Right lobe of liver (tissue), 6 donors: ENCODE measurements around the gene HK1. TPM values are rescaled to one million over a fixed set of nuclear protein-coding genes. Genes with fewer than 3 reads are reported as not detected.

Source experiments
- ATAC-seq, 4 donors: fragments of 200-7000 bp; cut with Tn5 transposase; one replicate each; pipeline ENCODE4 v1.9.1; 2020; ENCODE audit warnings: mild to moderate bottlenecking in 4 of 4, moderate library complexity in 4 of 4
- DNase-seq, 3 donors: peaks; one replicate each; pipeline ENCODE4 v3.0.0-alpha.2; 2020
- H3K27ac ChIP-seq, 3 donors: fragments of 200-600 bp; one replicate each; pipeline ENCODE4 v1.8.0; 2022
- H3K27me3 ChIP-seq, 2 donors: fragments of 200-600 bp; one replicate each; pipeline ENCODE4 v1.8.0; 2022
- H3K36me3 ChIP-seq, 4 donors: fragments of 200-600 bp; sonication (generic) in 1 of 4; one replicate each; pipeline versions ENCODE4 v1.5.1 to v1.8.0; 2017 to 2022; ENCODE audit warnings: control low read depth in 1 of 4
- H3K4me1 ChIP-seq, 4 donors: fragments of 200-600 bp; sonication (generic) in 1 of 4; one replicate each; pipeline versions ENCODE4 v1.5.1 to v1.8.0; 2017 to 2022; ENCODE audit warnings: control low read depth in 1 of 4
- H3K4me3 ChIP-seq, 3 donors: fragments of 200-600 bp; one replicate each; pipeline ENCODE4 v1.8.0; 2022
- H3K9me3 ChIP-seq, 4 donors: fragments of 200-600 bp; sonication (generic) in 1 of 4; one replicate each; pipeline versions ENCODE4 v1.5.1 to v1.8.0; 2017 to 2022; ENCODE audit warnings: control low read depth in 1 of 4
- POLR2A ChIP-seq: fragments of 450-650 bp; IDR thresholded peaks from one replicate; pipeline ENCODE4 v1.6.1; 2017; ENCODE audit warnings: antibody characterized with exemption, mild to moderate bottlenecking
- WGBS: methylation state at CpG from one replicate; pipeline ENCODE4 v1.1.6; 2018; ENCODE audit warnings: low coverage, low lambda C conversion rate; ENCODE audit not compliant: insufficient coverage; ENCODE audit errors: missing lambda C conversion rate; 5-methylcytosine and 5-hydroxymethylcytosine counted together
- intact Hi-C, 2 donors: fragments of 100-400 bp; cut with DNase I; formaldehyde crosslinking; loops; one replicate each; pipeline versions ENCODE4 v1.11.2 to v1.14.1; 2022
- total RNA-seq, 6 experiments: library from RNA; depleted of rRNA in 2 of 6; stranded (reverse); fragments of >200 nt in 2 of 6; fragmentation: NEBNext Ultra II Directional in 3 of 6; extraction: Animal tissue kit (Norgen Biotek cat#: 25700) in 3 of 6; gene quantifications; one replicate each; pipeline versions ENCODE4 v1.1.0 to v1.2.4, GENCODE V29; 2016 to 2023
- TF ChIP-seq, protein P1 (sequence below), 4 donors: fragments of 200-600 bp in 3 of 4; fragments of 450-650 bp in 1 of 4; IDR thresholded peaks; one replicate each; pipeline versions ENCODE4 v1.5.1 to v1.8.0; 2016 to 2022; ENCODE audit warnings: antibody characterized with exemption in 4 of 4, mild to moderate bottlenecking in 2 of 4
- donor health status: DM: no; HTN: yes; CAD: no.
- donor health status: DM: no; HTN: no; CAD: no.
- donor health status: DM: no; HTN: no; CAD: no.
- donor health status: DM: no; HTN: yes; CAD: no.
- donor health status: DM: no; HTN: yes; CAD: no.

Gene HK1
- total RNA-seq, 6 experiments from 2014 or later, result 4.2 to 28.0 (median 7.2) TPM

GRCh38 chr10:69312528-69312927 is 34.2 kb downstream of the HK1 start:
- Histone ChIP-seq H3K9me3 (no peaks in the 10 kb centered on the region), H3K4me1 (no peaks in the 10 kb centered on the region), H3K27me3 (no peaks in the 10 kb centered on the region), H3K36me3 (no peaks in the 10 kb centered on the region), H3K27ac (no peak overlapping the region), H3K4me3 (no peak overlapping the region)
- intact Hi-C loops, result no loop called here
- ATAC-seq (no peak), DNase-seq (no peak)
- TF ChIP-seq, protein P1, sequence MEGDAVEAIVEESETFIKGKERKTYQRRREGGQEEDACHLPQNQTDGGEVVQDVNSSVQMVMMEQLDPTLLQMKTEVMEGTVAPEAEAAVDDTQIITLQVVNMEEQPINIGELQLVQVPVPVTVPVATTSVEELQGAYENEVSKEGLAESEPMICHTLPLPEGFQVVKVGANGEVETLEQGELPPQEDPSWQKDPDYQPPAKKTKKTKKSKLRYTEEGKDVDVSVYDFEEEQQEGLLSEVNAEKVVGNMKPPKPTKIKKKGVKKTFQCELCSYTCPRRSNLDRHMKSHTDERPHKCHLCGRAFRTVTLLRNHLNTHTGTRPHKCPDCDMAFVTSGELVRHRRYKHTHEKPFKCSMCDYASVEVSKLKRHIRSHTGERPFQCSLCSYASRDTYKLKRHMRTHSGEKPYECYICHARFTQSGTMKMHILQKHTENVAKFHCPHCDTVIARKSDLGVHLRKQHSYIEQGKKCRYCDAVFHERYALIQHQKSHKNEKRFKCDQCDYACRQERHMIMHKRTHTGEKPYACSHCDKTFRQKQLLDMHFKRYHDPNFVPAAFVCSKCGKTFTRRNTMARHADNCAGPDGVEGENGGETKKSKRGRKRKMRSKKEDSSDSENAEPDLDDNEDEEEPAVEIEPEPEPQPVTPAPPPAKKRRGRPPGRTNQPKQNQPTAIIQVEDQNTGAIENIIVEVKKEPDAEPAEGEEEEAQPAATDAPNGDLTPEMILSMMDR (IDR thresholded peaks at IDR 0.05), result no peak
- no peak for TF ChIP-seq POLR2A
- 65% methylated on average over 4 of the region's 4 CpGs for WGBS

DNA sequence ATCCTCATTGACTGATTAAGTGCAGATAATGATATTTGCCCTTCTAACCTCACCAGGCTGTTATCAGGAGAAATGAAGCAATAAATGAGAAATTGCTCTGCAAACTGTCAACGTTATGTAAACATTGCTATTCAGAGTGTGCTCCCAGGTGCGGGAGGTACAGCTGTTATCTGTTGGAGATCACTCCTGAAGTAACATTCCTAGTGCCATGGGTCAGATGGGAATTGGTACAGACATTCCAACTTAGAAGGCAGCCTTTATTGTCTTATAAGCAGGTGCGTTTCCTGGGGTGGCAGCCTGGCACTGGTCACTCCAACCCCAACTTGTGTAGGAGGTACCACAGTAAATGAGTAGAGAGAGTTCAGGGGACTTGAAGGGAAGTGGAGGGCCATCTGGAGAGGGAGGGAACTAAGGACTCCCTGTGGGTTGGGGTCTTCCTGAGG is 36.8 kb downstream of the HK1 start:
- H3K9me3 ChIP-seq, result no peaks in the 10 kb centered on the region
- no peak overlapping the region for H3K4me3 ChIP-seq
- H3K27me3 ChIP-seq, result no peaks in the 10 kb centered on the region
- no peaks in the 10 kb centered on the region for H3K36me3 ChIP-seq
- H3K4me1 ChIP-seq, result peaks cover 0 to 7% (median 0%) of the 10 kb centered on the region in 4 donors
- WGBS, result 19% methylated on average over 2 of the region's 3 CpGs
- H3K27ac ChIP-seq, result no peak overlapping the region
- intact Hi-C loops, result no loop called here
- ATAC-seq (peak in 1 of 4 donors; percentile 2), DNase-seq (no peak)
- TF ChIP-seq POLR2A, result no peak
- TF ChIP-seq, protein P1 (IDR thresholded peaks at IDR 0.05), result no peak

DNA sequence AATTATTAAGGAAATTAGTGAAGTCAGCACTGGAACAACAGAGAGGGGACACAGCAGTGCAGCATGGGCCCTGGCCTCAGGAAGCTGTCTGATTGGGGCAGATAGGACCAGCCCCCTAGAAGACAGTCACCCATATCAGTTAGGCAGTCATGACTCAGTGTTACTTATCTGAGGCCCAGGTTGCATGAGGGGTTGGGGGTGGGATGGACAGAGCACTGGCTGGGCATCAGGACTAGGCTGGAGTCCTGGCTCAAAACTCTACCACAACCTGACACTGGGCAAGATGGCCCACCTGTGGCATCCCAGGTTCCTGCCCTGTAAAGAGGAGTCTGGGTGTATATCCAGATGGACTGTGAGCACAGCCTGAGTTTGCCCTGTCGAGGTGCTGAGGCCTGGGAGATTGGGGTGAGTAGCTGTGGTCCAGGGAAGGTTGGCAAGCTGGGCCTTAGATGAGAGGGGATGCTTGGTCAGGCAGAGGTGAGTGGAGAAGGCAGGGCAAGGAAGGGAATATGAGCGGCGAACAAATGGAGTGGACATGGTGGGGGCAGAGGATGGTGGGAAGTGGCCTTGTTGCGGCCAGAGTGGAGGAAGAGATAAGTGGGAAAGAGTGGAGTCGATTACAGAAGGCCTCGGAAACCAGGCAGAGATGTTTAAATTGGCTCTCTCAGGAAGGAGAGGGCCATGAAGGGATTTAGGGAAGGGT is 37.5 kb downstream of the HK1 start:
- ATAC-seq (no peak), DNase-seq (no peak)
- intact Hi-C loops, result no loop called here
- Histone ChIP-seq H3K36me3 (no peaks in the 10 kb centered on the region), H3K4me1 (peaks cover 0 to 7% (median 0%) of the 10 kb centered on the region in 4 donors), H3K27ac (no peak overlapping the region), H3K27me3 (no peaks in the 10 kb centered on the region), H3K9me3 (no peaks in the 10 kb centered on the region), H3K4me3 (no peak overlapping the region)
- 76% methylated on average over 5 of the region's 6 CpGs for WGBS
- no peak for TF ChIP-seq POLR2A
- TF ChIP-seq, protein P1 (IDR thresholded peaks at IDR 0.05), result no peak

GRCh38 chr10:69316313-69317059 is 38.2 kb downstream of the HK1 start:
- no peak for DNase-seq
- H3K4me3 ChIP-seq, result no peak overlapping the region
- TF ChIP-seq, protein P1 (IDR thresholded peaks at IDR 0.05), result no peak
- no peak for TF ChIP-seq POLR2A
- H3K36me3 ChIP-seq, result no peaks in the 10 kb centered on the region
- ATAC-seq, result no peak
- no peak overlapping the region for H3K27ac ChIP-seq
- intact Hi-C loops, result no loop called here
- no peaks in the 10 kb centered on the region for H3K9me3 ChIP-seq
- WGBS, result 67% methylated on average over 3 of the region's 6 CpGs
- no peaks in the 10 kb centered on the region for H3K27me3 ChIP-seq
- peaks cover 0 to 7% (median 0%) of the 10 kb centered on the region in 4 donors for H3K4me1 ChIP-seq
